B cell (primary cell): ENCODE data around the gene SULT1B1.

Experiments used
- CTCF ChIP-seq: fragments of 200-600 bp; IDR thresholded peaks from one replicate; pipeline ENCODE4 v1.8.0; 2022; ENCODE audit warnings: antibody characterized with exemption, mild to moderate bottlenecking
- EZH2 ChIP-seq: IDR thresholded peaks from 2 replicates; pipeline ENCODE4 v1.6.1; 2012; ENCODE audit warnings: borderline replicate concordance, low read depth, mild to moderate bottlenecking, moderate library complexity, low read length; ENCODE audit not compliant: insufficient read depth, poor library complexity, severe bottlenecking

- TF ChIP-seq CTCF: no peak
- TF ChIP-seq EZH2: no peak
These were observed 43.8 kb downstream of the SULT1B1 start for GRCh38 chr4:69716654-69717053.
